ENCODE results near the gene SOX2.

Gene SOX2

GRCh38 chr3:181703601-181704420 is 7.9 kb upstream of the SOX2 start:
- TF ChIP-seq CTCF (IDR thresholded peaks at IDR 0.05; ENCODE audit: low read depth, low read length, missing control alignments): no peak
- no peak overlapping the region for H3K4me3 ChIP-seq (ENCODE audit: low read depth, low read length)
- in situ Hi-C loops (cut with HindIII; ENCODE audit: low sequenced_read_pairs): no loop called here
- DNase-seq (ENCODE audit: low read depth): no peak

- H3K4me3 ChIP-seq (ENCODE audit: low read depth, low read length): no peak overlapping the region
- no peak for DNase-seq (ENCODE audit: low read depth)
- in situ Hi-C loops (cut with HindIII; ENCODE audit: low sequenced_read_pairs): loop anchor here (5.0 kb wide), 1 partner anchor 558 kb away; no protein-coding TSS in a partner anchor
- TF ChIP-seq CTCF (IDR thresholded peaks at IDR 0.05; ENCODE audit: low read depth, low read length, missing control alignments): no peak
Measured at GRCh38 chr3:181704421-181705085, 7.2 kb upstream of the SOX2 start.

GRCh38 chr3:181705086-181705480 is 6.6 kb upstream of the SOX2 start:
- in situ Hi-C loops (cut with HindIII; ENCODE audit: low sequenced_read_pairs): loop anchor here (5.0 kb wide), 1 partner anchor 557 kb away; no protein-coding TSS in a partner anchor
- no peak for TF ChIP-seq CTCF (IDR thresholded peaks at IDR 0.05; ENCODE audit: low read depth, low read length, missing control alignments)
- DNase-seq (ENCODE audit: low read depth): no peak
- H3K4me3 ChIP-seq (ENCODE audit: low read depth, low read length): no peak overlapping the region

- in situ Hi-C loops (cut with HindIII; ENCODE audit: low sequenced_read_pairs): loop anchor here (5.0 kb wide), 1 partner anchor 554 kb away; no protein-coding TSS in a partner anchor
- TF ChIP-seq CTCF (IDR thresholded peaks at IDR 0.05; ENCODE audit: low read depth, low read length, missing control alignments): no peak
- no peak overlapping the region for H3K4me3 ChIP-seq (ENCODE audit: low read depth, low read length)
- DNase-seq (ENCODE audit: low read depth): no peak
Measured at GRCh38 chr3:181707980-181708379, 3.7 kb upstream of the SOX2 start.

- TF ChIP-seq CTCF (IDR thresholded peaks at IDR 0.05; ENCODE audit: low read depth, low read length, missing control alignments): peak; percentile 68
- in situ Hi-C loops (cut with HindIII; ENCODE audit: low sequenced_read_pairs): loop anchor here (5.0 kb wide), 1 partner anchor 553 kb away; no protein-coding TSS in a partner anchor
- H3K4me3 ChIP-seq (ENCODE audit: low read depth, low read length): peak overlapping the region; percentile 16
- DNase-seq (ENCODE audit: low read depth): no peak
Measured at GRCh38 chr3:181709537-181710279, 2.0 kb upstream of the SOX2 start.
